RKO (cell line): ENCODE measurements around the gene MTRFR.

Source experiments
- DNase-seq: peaks from one replicate; pipeline ENCODE4 v3.0.0-alpha.2; 2016; ENCODE audit warnings: low spot score

The MTRFR gene

DNA sequence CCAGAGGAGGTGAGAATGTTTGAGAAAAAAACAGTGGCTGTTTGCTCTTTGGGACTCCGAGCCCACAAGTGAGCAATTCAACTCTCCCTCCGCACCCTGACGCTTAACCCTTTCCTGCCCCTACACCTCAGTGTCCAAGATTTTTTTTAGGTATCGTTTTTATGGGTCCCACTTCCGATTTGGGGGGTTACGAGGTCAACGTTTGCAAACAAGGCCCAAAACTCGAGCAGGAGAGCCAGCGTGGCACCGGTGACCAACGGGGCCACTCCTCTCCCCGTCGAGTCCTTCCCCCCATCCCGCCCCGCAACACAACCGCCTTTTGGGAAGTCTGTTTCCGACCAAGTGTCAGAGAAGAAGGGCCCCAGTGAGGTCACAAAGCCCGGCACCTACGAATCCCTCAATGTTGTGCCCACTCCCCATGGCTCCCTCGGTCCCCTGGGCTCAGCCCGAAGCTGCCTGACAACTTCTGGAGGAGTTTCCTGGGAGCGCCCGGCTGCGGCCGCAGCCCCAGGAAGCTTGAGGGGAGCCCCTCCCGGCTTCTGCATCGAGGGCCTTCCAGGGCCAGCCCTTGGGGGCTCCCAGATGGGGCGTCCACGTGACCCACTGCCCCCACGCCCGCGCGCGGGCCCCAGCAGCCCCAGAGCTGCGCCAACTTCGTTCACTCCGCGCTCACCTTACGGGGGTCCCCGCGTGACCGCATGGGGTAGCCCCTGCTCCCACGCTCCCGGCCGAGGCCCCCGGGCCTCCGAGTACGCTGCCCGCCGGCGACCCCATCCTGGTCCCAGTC, 37.2 kb downstream of the MTRFR start:
- peak; percentile 46 for DNase-seq

DNA sequence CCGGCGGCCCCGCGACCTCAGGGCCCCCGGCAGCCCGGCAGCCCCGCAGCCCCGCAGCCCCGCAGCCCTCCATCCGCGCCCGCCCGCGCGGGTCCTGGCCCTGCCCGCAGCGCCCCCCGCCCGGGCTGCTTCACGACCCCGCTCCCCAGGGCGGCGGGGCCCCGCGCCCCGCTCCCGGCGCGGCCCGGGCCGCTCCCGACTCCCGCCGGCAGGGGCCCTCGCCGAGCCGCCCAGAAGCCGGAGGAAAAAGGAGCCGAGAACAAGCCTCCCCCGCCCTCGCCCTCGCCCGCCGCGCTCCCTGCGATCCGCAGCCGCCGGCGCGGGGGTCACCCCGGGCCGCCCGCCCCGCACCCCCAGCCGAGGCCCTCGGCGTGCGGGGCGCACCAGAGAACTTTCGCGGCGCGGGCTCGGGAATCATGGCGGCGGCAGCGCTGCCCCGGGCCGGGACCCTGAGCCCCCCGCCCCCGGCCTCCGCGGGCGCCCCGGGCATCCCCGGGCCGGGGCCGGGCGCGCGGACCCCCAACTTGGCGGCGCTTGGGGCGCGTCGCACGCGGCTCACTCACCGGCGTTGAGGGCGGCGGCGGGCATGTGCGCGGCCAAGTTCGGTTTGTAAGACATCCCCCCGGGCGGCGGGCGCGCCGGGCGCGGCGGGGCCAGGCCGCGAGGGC, 37.9 kb downstream of the MTRFR start:
- DNase-seq: peak; percentile 64

GRCh38 chr12:123273166-123273565, 39.9 kb downstream of the MTRFR start:
- DNase-seq: no peak

DNA sequence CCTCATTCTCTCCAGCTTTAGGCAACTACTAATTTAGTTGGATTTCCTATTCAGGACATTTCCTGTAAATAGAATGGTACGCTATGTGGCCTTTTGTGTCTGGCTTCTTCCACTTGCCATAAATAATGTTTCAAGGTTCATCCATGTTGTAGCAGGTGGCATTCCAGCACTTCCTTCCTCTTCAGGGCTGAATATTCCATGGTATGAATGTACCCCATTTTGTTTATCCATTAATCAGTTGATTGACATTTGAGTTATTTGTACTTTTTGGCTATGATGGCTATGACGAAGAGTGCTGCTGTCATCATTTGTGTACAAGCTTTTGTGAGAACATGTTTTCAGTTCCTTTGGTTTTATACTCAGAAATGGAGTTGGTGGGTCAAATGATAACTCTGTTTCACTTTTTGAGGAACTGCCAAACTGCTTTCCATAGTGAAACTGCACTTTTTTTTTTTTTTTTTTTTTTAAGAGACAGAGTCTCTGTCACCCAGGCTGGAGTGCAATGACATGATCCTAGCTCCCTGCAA, 44.9 kb downstream of the MTRFR start:
- DNase-seq: peak; percentile 13

DNA sequence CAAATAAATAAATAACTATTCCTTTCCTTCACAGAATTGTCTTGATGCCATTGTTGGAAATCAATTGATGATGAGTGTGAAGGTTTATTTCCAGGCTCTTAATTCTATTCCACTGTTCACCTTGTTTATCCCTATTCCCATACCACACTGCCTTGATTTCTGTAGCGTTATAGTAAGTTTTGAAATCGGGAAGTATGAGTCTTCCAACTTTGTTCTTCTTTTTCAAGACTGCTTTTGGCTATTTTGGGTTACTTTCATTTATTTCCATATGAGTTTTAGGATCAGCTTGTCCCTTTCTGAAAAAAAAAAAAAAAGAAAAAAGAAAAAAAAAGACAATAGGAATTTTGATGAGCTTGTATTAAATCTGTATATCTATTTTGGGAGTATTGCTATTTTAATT, 47.7 kb downstream of the MTRFR start:
- DNase-seq: no peak

GRCh38 chr12:123282111-123282510, 48.9 kb downstream of the MTRFR start:
- DNase-seq: no peak

DNA sequence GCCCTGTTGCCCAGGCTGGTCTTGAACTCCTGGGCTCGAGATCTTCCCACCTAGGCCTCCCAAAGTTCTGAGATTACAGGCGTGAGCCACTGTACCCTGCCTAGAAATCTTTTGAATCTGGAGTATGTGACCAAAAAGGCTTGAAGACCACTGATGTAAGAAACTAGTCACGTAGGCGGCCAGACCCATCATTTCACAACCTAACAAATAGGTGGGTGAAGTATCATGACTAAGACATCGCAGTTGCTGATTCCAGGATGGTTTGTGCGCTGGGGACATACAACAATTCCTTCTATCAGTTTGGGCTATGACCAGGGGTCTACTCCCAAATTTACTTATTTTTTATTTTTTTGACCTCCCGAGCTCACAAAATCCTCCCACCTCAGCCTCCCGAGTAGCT, 50.2 kb downstream of the MTRFR start:
- no peak for DNase-seq

GRCh38 chr12:123284669-123285068, 51.4 kb downstream of the MTRFR start:
- no peak for DNase-seq

DNA sequence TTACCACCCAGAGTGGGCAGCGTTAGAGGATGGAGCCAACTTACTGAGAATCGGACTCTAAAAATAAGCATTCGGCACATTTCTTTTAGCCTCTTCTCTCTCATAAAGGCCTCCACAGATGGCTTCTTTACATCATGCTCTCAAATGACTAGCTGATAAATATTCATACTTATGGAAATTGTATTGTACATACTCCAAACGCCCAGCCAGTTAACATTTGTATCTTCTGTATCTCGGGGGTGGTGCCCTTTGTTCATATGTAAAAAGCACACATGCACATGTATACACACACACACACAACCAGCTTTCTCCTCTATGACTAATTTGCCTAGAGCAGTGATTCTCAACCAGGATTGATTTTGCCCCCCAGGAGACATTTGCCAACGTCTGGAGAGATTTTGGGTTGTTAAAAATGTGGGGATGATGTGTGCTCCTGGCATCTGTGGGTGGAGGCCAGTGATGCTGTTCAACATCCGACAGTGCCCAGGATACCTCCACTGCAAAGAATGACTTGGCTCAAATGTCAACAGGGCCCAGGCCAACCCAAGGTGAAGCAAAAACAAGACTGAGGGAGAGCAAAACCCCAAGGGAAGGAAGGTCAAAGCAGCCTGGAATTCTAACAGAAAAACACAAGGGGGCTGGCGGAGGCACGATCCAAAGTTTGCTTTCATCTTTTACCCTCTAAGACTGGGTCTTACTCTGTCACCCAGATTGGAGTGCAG, 53.6 kb downstream of the MTRFR start:
- no peak for DNase-seq

- no peak for DNase-seq
Measured at GRCh38 chr12:123288751-123289346, 55.6 kb downstream of the MTRFR start.

DNA sequence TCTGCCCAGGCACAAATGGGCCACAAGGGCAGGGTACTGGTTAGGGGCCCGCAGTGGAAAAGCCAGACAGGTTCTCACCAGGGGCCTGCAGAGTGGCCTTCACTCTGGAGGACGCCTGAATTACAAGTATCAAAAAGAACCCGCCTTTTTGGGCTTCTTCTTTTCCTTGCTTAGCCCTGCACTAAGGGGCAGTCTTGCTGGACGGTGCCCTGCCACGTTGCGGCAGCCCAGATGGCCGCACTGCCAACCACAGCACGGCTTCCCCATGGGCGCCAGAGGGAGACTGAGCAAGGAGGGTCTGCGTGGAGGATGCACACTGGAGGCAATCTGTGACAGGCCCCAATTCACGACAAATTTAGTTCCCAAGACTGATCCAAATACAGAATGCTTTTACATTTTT, 56.7 kb downstream of the MTRFR start:
- no peak for DNase-seq

- no peak for DNase-seq
Measured at GRCh38 chr12:123293178-123293760, 60.0 kb downstream of the MTRFR start.

GRCh38 chr12:123305136-123305535, 71.9 kb downstream of the MTRFR start:
- DNase-seq: no peak

DNA sequence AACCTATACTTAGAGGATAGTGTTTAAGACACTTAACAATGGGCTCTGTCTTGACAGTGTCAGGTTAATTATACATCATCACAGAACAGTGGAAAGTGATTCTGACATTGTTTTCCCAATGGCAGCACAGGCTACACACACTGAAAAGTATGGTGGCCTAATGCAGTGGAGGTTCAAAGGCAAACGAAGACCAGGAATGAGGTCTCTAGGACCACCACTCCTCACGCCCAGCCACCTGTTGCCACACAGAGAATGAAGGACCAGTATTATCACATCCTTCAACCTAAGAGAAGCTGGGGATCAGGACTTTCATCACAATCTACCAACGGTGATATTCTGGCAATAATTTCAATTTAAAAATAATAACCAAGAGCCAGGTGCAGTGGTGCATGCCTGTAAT, 73.0 kb downstream of the MTRFR start:
- DNase-seq: no peak
